GM21367 (cell line): ENCODE results near the gene CCDC85C.

ENCODE experiments used
- ATAC-seq: cut with Tn5 transposase; IDR thresholded peaks from one replicate; pipeline ENCODE4 v1.9.1; 2021; ENCODE audit not compliant: unreplicated experiment

CCDC85C gene

DNA sequence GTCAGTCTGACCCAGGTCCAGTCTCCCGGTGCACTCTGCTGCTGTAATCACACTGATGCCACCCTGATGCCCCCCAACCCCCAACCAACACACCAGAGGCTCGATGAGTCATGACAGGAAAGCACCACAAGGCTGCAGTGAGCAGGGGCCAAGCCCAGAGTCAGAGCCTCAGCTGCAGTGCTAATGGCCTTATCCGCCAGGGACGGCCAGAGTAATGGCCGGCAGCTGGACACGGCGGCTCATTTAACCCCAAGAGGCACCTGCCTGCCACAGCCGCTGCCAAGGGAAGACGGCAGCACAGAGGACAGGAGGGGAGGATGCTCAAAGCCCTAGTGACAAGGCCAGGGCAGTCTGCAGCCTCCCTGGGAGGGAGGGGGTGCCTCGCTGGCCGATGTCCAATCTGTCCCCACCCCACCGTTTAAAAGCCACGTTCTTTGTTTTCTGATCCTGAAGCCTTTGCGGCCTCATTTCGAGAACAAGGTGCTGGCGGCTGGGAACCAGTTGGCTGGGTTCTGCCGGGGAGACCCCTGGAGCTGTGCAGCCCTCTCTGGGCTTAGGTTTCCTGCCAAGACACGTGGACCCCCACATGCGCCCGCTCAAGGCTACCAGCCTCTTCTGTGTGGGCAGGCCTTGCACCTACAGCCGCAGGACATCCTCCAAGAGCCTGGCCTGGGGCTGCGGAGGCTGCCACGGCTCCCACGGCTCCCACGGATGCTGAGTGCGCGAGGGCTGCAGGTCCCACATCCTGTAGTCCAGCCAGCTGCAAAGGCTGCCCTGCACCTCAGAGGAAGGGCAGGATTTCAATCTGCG lies 13.1 kb downstream of the CCDC85C start:
- ATAC-seq: no peak

DNA sequence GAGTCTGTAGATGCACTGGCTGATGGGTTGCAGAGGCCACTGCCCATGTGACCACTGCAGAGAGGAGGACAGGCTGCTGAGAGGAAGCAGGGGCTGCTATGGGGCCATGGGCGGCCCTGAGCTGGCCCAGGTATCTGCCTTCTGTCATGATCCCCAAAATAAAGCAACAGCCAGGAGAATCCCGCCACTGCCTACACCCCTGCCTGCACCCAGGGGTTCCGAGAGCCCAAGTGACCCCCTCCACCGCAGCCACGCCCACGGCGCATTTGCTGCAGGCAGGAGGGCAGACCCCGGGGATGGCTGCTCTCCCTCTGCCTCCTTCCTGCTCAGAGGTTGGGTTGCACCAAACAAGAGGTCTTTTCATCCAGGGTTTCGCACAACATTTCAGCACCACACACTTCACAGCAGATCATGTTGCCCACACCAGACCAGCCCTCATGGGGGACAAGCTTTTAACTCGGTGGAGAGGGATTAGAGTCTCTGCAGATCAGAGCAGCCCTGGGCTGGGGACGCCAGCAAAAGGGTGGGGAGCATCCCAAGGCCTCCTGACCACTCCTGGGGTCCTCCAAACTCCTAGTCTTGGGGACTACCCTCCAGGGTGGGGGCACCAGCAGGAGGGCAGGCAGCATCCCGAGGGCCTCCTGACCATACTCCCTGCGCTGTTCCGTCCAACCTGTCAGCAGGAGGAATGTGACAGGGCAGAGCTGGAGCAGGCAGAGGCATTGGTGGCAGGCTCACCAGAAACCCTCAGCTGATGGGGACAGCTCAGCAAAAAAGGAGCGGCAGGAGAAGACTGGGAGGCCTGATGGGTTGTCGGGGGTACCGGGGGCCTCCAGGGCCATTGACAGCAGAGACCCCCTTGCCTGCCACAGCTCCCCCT lies 14.1 kb downstream of the CCDC85C start:
- no peak for ATAC-seq

DNA sequence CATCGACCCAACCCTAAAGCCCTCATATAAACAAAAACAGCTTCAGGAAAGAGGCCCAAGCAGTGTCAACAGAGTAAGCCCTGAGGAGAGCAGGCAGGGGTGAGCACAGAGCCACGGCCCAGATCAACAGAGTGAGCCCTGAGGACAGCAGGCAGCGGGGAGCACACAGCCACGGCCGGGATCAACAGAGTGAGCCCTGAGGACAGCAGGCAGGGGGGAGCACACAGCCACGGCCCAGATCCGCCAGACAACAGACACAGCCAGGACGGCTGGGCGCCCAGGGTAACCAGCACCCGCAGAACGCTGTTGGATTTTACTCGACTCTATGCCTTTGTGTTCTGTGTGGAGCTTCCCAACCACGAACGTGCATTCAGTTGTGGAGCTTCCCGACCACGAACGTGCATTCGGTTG lies 15.0 kb downstream of the CCDC85C start:
- ATAC-seq: no peak

DNA sequence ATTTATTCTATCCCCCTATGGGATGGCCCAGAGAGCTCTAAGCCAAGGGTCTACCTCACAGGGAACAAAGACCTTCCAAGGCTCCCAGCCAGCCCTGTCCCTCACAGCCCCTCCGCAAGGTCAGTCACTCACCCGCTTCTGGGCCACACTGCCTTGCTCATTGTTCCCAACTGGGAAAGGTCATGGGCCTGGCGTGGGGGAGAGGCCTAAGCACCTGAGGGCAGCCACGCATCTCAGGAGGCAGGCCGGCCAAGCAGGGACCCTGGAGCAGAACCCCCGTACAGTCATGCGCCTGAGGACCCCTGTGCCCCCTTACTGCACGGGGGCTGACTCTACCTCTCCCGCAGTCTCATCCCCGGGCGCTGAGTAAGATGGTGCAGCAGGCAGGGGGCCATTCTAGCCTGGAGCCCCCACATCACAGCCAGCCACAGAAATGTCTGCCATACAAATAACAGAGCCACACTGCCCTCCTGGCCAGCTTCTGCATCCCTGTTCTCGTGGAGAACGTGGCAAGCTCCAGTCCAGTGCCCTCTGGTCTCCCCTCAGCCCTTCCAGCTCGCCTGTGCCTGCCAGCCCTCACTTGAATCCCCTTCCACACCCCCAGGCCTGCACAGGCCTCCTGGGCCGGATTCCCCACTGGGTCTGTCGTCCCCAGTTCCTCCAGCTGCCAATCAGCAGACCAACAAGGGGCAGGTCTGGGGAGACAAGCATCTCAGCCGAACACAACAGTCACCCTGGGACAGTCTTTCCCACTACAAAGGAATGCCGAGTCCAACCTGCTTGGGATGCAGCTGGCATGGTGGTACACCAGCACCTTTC lies 16.3 kb downstream of the CCDC85C start:
- ATAC-seq: no peak

DNA sequence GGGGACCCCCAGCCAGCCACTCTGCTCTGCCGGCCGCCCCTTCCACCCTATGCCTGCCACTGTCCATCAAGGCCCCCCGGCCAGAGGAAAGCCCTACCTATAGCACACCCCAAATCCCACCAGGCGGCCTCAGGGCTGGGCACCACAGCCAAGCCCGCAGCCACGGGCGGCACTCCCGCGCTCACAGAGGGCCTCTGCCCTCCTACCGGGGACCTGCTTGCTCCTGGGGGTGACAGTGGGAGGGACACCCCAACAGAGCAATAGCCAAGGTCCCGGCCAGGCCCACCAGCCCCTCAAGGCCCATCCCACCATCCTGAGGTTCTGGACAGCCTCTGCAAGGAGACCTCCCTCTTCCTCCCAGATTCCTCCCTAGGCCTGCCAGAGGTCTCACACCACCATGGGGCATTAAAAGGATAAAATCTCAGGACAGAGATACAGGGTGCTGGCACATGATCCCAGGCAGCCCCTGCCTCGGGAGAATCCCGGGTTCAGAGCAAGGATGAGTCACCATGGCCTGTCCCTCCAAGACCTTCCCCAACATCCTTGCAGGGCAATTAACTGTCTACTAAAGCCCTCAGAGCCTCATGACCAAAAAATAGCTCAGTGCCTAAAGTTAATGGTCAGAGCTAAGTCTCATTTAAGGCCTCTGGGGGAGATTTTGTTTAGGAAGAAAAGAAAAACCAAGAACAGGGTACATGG lies 17.1 kb downstream of the CCDC85C start:
- no peak for ATAC-seq

DNA sequence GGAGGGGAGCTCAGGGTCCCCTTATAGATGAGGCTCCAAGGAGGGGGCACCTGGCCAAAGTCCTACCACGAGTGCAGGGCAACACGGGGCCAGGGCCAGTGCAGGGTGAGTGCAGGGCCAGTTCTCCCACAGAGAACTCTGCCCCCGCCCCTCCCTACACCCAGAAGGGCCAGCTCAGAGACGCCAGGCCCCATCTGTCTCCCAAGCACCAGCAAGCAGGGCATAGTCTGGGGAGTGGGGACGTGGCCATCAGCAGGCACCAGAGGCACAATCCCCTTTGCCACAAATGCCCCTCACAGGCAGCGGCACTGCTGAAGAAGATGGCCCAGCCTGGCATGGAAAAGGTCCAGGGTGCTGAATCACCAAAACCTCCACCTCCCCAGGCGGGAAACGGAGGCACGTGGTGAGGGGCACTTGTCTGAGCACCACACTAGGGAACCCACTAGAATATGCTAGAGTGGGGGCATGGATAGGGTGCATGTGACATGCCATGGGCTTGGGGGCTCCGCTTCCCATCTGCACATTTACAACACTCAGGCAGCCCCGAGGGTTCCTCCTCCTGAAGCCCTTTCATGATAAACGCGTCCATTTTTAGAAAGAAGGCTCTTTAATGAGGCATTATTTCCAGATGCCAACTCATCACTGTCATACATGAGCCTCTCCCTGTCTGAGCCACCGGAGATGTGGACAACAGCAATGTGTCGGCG lies 17.8 kb downstream of the CCDC85C start:
- no peak for ATAC-seq

DNA sequence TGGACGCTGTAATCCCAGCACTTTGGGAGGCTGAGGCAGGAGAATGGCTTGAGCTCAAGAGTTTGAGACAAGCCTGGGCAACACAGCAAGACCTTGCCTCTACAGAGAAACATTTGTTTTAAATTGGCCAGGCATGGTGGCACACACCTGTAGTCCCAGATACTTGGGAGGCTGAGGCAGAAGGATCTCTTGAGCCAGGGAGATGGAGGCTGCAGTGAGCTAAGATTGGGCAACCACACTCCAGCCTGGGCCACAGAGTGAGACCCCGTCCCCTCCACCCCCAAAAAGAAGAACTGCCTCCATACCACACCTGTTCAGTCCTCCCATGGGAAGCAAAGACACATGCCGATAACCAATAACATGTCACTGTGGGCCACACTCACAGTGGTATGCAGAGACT lies 19.2 kb downstream of the CCDC85C start:
- ATAC-seq: no peak

DNA sequence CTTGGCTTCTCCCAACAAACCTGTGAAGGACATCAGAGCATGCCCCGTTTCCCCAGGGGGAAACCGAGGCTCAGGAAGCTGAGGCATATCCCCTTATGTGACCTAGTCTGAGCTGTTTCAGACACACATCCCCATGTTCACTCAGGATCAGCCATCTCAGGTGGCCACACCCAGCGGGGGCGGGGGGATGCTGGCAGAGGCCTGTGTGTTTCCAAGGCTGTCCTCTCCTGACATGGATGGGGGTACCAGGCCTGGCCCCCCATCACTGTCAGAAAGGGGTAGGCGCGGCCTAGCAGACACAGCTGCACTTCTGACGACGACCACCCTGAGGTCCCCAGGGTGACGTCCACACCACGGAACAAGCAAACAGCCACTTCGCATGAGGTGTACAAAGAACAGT lies 22.1 kb downstream of the CCDC85C start:
- no peak for ATAC-seq

DNA sequence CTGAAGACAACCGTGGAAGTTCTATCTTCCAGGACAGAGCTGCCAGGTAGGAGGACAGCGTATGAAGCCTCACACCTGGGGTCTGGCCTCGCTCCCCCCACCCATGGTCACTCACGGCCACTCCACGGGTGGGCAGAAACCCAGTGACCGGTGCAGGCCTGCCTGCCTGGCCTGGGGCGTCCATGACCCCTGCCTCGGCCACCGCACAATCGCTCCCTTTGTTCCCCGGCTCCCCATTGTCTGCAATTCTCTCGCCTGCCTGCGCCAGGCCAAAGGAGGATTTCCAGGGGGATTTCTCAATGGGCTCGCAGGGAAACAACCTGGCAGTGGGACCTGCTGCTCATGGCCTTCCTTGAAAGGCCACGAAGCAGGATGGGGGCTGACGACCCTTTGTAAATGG lies 22.6 kb downstream of the CCDC85C start:
- no peak for ATAC-seq

DNA sequence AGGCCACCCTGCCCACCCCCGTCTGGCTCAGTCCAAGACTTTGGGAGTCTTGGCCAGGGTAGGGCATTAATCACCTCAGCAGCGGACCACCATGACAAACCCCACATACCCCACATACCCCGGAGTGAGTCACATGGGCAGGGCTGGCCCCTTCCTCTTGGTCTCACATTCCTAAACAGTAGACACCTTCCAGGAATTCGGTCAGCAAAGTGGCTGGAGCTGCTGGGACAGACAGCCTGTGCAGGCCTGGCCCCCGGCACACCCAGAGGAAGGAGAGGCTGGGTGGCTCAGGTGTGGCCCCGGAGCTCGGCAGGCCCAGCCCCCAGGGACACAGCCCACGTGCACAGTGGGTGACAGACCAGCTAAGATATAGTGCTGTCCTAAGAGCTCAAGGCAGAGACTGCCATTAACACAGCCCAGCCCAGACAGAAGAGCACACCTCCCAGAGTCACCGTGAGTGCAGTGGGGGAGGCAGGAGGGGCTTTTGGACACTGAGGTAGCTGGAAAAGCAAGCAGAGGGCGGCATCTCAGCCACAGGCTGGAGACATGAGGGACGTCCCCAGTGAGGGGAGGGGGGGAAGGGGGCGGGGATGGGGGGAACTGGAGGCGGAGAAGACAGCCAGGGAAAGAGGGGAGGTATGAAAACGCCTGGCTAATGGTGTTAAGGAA lies 24.0 kb downstream of the CCDC85C start:
- ATAC-seq: no peak

DNA sequence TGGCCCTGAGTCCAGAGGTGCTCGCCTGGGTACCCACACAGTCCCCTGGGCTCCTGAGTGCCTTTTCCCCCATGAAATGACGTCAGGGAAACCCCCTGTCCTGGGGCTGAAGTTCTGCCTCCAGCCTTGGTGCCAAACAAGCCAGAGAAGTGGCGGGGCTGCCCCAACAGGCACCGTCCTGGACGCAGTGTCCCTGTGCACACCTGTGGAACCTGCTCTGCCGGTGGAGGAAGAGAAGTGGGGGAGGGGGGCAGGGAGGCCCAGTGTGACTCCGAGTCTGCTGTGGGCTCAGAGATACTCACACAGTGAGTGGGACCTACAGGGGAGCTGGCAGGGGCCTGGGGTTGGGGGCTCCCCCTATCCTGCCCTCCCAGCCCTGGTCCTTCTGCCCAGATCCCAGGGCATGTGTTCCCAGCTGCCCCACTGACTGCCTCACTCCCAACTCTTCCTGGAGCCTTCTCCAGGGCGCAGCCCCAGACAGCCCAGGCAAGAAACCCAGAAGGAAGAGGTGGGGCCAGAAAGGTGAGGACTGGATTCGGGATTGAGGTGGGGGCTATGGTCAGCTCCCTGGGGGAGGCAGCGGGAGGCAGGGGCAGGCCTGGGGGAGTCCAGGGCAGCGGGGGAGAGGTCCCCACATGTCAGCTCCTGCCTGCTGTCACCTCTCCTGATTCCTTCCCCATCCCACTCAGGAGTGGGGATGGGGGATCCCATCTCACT lies 24.7 kb downstream of the CCDC85C start:
- no peak for ATAC-seq

DNA sequence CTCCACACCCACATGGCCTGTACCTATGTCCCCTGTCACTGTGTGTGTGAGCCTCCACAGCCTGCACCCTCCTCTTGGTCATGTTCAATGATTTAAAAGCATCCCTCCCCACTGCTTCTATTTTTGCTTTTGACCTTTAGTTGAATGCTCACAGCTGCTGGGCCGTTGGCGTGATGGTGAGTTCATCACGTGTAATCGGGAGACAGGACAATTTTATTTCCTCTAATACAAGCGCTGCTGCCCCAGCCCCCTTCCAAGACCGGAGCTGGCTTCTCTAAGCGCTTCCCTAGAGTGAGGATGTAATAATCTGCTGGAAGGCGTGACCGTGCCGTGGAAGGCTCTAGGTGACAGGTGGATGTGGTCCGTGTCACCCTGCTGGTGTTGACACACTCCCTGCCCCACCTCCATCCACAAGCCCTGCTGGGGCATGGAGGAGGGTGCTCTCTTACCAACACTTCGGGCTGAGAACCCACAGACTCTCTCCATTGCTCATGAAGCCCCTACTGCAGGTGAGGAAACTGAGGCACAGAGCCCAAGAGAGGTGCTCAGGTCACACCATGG lies 25.4 kb downstream of the CCDC85C start:
- no peak for ATAC-seq

DNA sequence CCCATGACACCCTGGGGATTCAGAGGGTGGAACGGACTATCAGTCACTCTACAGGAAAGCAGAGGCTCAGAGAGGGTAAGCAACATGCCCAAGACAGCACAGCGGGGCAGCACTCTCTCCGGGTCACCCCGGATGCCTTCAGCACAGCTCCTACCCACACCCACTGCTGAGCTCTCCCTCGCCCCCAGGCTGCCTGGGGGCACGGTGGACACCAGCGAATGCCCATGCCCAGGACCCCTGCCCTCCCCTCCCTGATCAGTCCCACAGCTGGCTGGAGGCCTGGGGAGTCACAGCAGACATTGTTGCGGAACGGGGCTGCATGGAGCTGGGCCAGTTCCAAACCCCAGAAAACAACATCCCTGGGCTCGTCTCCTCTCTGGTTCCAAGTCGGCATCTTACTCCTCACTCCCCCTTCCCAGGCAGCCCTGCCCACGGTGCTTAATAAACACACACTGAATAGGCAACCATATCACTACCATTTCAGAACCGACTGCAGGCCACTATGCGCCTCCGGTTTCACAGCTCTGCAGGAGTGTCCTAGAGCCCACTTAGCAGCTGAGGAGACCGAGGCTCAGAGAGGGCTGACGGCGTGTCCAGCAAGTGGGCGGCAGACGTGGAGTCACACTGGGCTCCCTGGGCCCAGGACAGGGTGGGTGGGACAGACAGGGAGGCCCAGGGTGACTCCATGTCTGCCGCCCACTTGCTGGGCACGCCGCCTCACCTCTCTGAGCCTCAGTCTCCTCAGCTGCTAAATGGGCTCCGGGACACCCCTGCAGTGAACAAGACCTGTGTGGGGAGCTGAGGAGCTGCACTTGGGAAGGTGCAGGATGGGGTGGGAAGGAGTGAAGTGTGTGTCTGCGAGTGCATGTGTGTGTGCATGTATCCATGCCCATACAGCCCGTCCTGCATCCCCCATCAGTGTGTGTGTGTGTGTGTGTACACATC lies 27.0 kb downstream of the CCDC85C start:
- ATAC-seq: no peak

DNA sequence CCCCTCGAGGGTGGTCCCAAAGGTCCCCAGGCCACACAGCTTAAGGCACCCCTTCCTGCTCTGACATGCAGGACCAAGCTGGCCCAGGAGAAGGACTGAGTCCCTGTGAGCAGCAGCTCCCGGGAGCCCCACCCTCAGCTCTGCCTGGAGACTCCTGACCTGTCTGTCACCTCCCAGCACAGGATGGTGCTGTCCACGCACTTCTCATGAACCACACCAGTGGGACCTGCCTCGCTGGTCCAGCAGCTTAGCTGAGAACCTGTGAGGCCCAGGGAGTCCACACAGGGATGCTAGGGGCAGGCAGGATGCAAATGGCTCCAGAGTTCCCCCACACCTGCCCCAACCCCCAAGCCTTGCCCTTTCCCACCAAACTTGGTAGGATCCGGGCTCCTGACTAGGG lies 27.7 kb downstream of the CCDC85C start:
- ATAC-seq: no peak

DNA sequence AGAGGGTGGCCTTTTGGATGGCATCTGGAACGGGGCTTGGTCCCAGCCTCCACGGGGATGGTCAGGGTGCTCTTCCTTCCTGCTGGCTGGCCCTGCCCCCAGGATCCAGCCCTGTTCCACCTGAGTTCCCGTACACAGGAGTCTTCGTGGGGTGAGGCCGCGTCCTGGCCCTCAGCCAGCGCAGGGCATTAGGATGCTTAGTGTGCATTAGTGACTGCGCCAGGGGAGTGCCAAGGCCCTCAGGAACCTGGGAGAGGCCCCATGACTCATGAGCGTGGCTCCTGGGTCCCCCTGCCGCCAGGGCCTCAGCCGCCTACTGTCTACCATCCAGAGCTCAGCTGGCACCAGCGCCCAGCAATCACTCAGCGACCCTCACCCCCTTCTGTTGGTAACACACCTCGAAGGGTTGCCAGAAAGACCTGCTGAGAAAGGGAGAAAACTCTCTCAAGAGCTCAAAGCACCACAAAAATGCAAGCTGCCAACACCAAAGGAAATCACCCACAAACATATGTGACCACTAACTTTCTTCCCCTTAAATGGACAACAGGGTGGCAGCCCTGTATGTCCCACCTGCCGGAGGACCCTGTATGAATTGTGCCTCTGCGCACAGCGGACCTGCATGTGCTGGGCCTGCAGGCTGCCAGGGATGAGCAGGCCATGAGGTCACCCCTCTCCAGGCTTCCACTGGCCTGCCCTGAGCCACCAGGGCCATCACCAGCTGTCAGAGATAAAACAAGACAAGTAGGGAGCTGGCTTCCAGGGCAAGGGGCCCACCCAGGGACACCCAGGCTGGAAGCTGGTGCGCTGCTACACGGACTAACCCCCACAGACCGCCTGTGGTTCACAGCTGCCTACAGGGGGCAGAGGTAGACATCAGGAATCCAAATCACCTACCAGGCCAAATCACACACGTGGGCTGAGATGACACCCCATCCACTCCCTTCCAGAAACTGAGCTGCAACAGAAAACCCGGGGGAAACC lies 28.7 kb downstream of the CCDC85C start:
- no peak for ATAC-seq

DNA sequence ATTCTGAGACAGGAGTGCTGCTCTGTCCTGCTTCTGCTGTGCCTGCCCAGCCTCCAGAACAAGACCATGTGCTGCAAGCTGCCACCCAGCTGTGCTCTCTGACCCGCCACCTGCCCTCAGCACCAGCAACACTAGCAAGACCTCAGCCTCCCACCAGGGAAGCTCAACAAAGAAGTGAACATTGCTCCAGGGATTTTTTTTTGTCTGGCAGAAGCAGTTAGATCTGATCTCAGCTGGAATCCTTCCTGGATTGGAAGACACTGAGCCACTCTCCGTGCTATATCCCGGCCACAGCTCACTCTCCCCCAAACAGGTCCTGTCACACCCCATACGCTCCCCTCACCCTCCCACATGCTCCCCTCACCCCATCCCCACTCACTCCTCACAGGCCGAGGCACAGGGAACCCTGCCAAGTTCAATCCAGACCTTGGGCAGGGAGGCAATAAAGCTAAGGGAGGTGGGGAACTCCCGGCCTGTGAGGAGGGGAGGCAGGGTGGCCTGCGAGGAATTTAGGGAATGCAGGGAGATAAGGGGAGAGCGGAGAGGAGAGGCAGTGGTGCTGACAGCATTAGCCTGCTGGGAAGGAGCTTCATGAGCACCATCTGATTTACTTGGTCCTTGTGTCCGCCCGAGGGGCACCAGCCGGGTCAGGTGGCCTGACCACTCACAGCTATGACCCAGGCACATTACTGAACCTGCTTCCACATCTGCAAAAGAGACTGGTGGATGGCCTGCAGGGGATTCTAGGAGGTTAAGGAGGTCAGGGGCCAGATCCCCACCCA lies 29.7 kb downstream of the CCDC85C start:
- ATAC-seq: no peak
